Activated T-cell treated with anti-CD3 and anti-CD28 coated beads for 48 hours (primary cell): ENCODE results near the gene PERP.

ENCODE experiments used
- DNase-seq: peaks from one replicate; pipeline ENCODE4 v3.0.0-alpha.2; 2020; ENCODE audit warnings: low read depth

Gene PERP

GRCh38 chr6:138044972-138045371, 62.2 kb downstream of the PERP start:
- DNase-seq: no peak

DNA sequence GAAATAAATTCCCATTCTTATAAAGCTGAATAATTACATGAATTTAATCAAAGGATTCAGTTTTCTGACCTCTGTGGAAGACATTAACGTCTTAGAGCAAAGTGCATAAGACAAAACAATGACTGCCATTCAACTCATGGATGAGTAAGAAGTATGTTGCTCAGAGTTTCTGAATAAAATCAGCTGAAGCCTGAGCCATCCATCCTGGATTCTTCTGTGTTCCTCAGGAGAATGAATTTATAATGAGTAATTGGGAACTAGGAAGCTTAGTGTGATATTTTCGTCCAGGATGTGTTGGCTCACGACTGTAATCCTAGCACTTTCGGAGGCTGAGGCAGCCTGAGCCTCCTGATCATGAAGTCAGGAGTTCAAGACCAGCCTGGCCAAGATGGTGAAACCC, 62.8 kb downstream of the PERP start:
- DNase-seq: no peak
